Mesothelial cell of epicardium (in vitro differentiated cells): Measurements from ENCODE around the gene CTSZ. TPM values are rescaled to one million over a fixed set of nuclear protein-coding genes. Genes with fewer than 3 reads are reported as not detected.

ENCODE experiments used
- DNase-seq, 2 experiments: peaks; one replicate each; pipeline ENCODE4 v3.0.0; 2021; ENCODE audit warnings: low spot score in 2 of 2; ENCODE audit not compliant: unreplicated experiment in 2 of 2
- H3K27ac Mint-ChIP-seq: 2 replicates; pipeline ENCODE4 v1.8.0; 2021; ENCODE audit warnings: mixed read lengths
- H3K27me3 Mint-ChIP-seq: 2 replicates; pipeline ENCODE4 v1.8.0; 2021; ENCODE audit warnings: low read depth, mixed read lengths
- H3K36me3 Mint-ChIP-seq: 2 replicates; pipeline ENCODE4 v1.8.0; 2021; ENCODE audit warnings: mixed read lengths
- H3K4me1 Mint-ChIP-seq: 2 replicates; pipeline ENCODE4 v1.8.0; 2021; ENCODE audit warnings: mixed read lengths
- H3K4me3 Mint-ChIP-seq: 2 replicates; pipeline ENCODE4 v1.8.0; 2021; ENCODE audit warnings: mild to moderate bottlenecking, moderate library complexity, mixed read lengths
- H3K9me3 Mint-ChIP-seq: 2 replicates; pipeline ENCODE4 v1.8.0; 2021; ENCODE audit warnings: mixed read lengths
- total RNA-seq: library from RNA; stranded (reverse); gene quantifications from 3 replicates; pipeline ENCODE4 v1.2.1, GENCODE V29; 2021
- TF ChIP-seq, protein P1 (sequence below): fragments of 200-600 bp; sonication (generic); IDR thresholded peaks from one replicate; pipeline ENCODE4 v1.5.0; 2021; ENCODE audit warnings: antibody characterized with exemption; ENCODE audit not compliant: unreplicated experiment

Gene CTSZ
- total RNA-seq, 1 donor from 2014 or later, result 65.3 TPM

DNA sequence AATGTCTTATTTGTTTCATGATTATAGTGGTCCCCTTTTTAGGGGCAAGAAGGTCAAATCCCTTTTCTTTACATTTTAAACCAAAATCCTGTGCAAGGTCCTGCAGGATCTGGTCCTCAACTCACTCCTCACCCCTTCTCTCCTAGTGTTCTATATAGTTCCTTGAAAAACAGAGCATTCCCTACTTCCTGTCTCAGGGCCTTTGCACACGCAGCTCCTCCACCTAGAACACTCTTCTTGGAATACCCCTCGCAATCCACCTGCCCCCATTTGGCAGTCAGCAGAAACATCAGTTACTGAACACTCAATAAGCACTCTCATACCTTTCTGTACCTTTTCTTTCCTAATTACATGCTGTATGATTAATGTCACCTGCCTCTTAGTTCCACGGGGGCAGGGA is 28.3 kb upstream of the CTSZ start:
- TF ChIP-seq, protein P1, sequence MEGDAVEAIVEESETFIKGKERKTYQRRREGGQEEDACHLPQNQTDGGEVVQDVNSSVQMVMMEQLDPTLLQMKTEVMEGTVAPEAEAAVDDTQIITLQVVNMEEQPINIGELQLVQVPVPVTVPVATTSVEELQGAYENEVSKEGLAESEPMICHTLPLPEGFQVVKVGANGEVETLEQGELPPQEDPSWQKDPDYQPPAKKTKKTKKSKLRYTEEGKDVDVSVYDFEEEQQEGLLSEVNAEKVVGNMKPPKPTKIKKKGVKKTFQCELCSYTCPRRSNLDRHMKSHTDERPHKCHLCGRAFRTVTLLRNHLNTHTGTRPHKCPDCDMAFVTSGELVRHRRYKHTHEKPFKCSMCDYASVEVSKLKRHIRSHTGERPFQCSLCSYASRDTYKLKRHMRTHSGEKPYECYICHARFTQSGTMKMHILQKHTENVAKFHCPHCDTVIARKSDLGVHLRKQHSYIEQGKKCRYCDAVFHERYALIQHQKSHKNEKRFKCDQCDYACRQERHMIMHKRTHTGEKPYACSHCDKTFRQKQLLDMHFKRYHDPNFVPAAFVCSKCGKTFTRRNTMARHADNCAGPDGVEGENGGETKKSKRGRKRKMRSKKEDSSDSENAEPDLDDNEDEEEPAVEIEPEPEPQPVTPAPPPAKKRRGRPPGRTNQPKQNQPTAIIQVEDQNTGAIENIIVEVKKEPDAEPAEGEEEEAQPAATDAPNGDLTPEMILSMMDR, result no peak
- Mint-ChIP-seq H3K27ac (no peak overlapping the region), H3K27me3 (no peaks in the 10 kb centered on the region), H3K4me1 (peaks cover 25% of the 10 kb centered on the region), H3K4me3 (no peak overlapping the region), H3K9me3 (no peaks in the 10 kb centered on the region), H3K36me3 (peaks cover 26% of the 10 kb centered on the region)
- DNase-seq, result no peak

DNA sequence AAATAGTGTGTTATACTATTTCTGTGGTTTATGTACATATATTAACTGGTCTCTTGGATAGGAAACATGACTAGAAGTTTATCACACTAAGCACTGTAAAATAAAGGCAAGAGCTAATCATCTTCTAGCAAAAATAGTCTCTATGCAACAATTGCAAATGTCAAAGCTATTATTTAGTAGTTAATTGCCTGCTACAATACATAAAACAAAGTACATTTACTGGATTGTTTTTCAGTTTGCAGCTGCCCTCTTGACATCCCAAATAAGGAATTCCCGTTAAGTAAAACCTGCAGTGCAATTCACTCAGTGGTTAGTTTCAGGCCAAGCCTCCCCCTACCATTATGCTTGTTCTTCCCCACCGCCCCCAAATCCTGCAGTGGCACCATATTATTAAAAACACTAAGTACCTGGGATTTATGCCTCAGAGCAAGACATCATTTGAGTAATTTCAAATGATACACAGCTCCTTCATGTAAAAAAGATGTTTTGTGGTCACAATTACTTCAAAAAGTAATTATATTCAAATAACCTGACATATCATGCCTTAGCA is 26.6 kb upstream of the CTSZ start:
- Mint-ChIP-seq H3K4me3 (no peak overlapping the region), H3K27me3 (no peaks in the 10 kb centered on the region), H3K36me3 (peaks cover 33% of the 10 kb centered on the region), H3K27ac (no peak overlapping the region), H3K9me3 (no peaks in the 10 kb centered on the region), H3K4me1 (peaks cover 32% of the 10 kb centered on the region)
- TF ChIP-seq, protein P1, result no peak
- DNase-seq, result no peak

DNA sequence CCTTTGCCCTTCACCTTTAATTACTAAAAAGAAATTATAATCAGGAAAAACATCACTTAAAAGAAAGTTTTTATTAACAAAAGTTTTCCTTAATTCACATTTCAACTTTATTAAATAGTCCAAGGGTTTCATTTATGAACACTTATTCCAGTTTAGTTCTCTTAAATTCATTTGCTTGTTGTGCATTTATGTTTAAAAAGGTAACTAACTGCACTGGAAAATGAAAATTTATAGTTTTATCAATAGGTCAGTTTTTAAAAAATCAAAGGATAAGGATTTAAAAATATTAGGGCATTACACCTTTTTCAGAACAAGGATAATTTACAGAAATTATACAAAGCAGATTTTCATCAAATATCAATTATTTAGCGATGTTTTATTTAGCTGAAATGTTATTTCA is 26.0 kb upstream of the CTSZ start:
- peak overlapping the region; percentile 96 for H3K4me3 Mint-ChIP-seq
- peaks cover 36% of the 10 kb centered on the region for H3K36me3 Mint-ChIP-seq
- no peak for DNase-seq
- H3K4me1 Mint-ChIP-seq, result peaks cover 35% of the 10 kb centered on the region
- TF ChIP-seq, protein P1, result no peak
- H3K27me3 Mint-ChIP-seq, result no peaks in the 10 kb centered on the region
- H3K27ac Mint-ChIP-seq, result peak overlapping the region; percentile 93
- H3K9me3 Mint-ChIP-seq, result no peaks in the 10 kb centered on the region

DNA sequence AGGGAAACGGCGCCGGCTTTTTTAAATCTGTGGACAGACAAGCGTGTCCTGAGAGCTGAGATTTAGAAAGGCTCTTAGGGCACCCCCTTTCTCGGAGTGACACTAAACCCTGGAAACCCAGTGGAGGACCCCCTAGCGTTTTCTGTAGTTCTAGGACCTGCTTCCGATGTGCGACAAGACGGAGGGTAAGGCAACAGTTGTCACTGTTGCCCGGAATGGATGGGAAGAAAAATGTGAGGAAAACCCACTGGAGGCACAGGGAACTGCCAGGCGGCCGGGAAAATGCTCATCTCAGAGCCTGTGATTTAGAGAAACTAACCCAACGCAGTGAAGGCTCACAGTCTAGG is 25.6 kb upstream of the CTSZ start:
- Mint-ChIP-seq H3K27ac (peak overlapping the region; percentile 93), H3K4me3 (peak overlapping the region; percentile 96), H3K4me1 (peaks cover 35% of the 10 kb centered on the region), H3K36me3 (peaks cover 34% of the 10 kb centered on the region), H3K27me3 (no peaks in the 10 kb centered on the region), H3K9me3 (no peaks in the 10 kb centered on the region)
- TF ChIP-seq, protein P1, result peak; percentile 14
- no peak for DNase-seq

DNA sequence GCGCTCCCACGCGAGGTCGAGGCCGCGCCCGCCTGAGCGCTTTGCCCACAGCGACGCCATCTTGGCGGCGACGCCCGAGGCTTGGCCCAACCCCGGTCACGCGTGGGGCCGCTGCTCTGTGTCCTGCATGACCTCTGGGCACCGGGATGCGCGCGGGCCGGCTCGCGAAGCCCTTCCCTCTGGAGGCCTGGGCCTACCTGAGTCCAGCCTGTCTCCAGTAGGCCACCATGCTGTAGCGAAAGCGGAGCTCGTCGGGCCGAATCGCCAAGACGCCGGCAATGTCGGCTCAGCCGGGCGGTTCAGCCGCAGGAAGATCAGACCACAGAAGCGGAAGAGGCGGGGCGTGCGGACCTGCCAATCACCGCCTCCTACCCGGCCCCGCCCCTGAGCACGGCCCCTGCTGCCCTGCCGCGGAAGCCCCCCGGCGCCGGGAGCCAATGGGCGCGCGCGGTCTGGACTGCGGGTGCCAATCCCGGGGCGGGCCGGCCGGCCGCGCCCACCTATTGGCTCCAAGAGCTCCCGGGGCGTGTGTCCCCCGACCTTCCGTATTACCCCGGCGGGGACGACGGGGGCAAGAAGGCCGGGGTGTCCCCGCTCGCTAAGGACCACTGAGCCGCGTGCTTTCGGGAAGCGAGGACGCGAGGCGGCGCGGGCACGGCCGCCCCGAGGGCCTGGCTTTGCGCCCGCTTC is 25.1 kb upstream of the CTSZ start, which contains the start of gene ATP5F1E:
Gene ATP5F1E (minus strand): TSS at position 313 of the 690 bp plus-strand sequence. CDS start 84 bp downstream, at position 229.
- DNase-seq, result peak; percentile 96 to 97
- TF ChIP-seq, protein P1, result no peak
- Mint-ChIP-seq H3K27me3 (no peaks in the 10 kb centered on the region), H3K36me3 (peaks cover 34% of the 10 kb centered on the region), H3K4me3 (peak within 1 kb of the TSS; percentile 96), H3K9me3 (no peaks in the 10 kb centered on the region), H3K4me1 (peaks cover 35% of the 10 kb centered on the region), H3K27ac (peak within 1 kb of the TSS; percentile 96)
